A673 (cell line): ENCODE results near the gene DDR2.

Experiments used
- CTCF ChIP-seq: fragments of 300-800, 200-600 bp; sonication (generic); conservative IDR thresholded peaks from 2 replicates; pipeline ENCODE4 v1.5.1; 2017; ENCODE audit warnings: low read depth, mild to moderate bottlenecking, antibody characterized with exemption, low read length, moderate library complexity, mixed read lengths
- EZH2 ChIP-seq: fragments of 200-600 bp; sonication (generic); IDR thresholded peaks from 2 replicates; pipeline ENCODE4 v1.6.1; 2017; ENCODE audit warnings: borderline replicate concordance, low read depth, mild to moderate bottlenecking, mixed read lengths, antibody characterized with exemption, low read length; ENCODE audit not compliant: poor library complexity, severe bottlenecking

- no peak for TF ChIP-seq EZH2
- TF ChIP-seq CTCF = no peak
These were observed 6.2 kb upstream of the DDR2 start for GRCh38 chr1:162626094-162626493.
